ENCODE measurements around the gene LRCH3.
A peak's percentile ranks its signal among the peaks of the same experiment; 100 is the strongest.
"Not testable (repeated sequence)": the region's sequence is repeated elsewhere in the genome, so short reads cannot be mapped to it uniquely, and the experiment has no call there.

LRCH3 gene

DNA sequence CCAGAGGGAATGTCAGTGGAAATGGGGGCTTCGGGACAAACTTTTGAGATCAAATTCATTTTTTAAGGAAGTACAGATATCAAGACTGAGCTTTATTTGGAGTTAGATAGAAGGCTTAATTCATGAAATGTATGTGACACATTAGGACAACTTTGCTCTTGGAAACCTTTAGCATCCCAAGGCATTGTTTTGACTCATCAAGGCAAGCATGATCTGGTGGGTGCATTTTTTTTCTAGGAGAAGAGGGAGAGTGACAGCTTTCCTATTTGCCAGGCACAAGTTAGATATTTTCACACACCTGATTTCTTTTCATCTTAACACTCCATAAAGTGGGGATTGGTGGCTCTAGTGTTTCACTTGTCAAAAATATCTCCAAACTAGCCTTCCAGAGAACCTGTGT, 97.5 kb downstream of the LRCH3 start:
- no peak for DNase-seq

DNA sequence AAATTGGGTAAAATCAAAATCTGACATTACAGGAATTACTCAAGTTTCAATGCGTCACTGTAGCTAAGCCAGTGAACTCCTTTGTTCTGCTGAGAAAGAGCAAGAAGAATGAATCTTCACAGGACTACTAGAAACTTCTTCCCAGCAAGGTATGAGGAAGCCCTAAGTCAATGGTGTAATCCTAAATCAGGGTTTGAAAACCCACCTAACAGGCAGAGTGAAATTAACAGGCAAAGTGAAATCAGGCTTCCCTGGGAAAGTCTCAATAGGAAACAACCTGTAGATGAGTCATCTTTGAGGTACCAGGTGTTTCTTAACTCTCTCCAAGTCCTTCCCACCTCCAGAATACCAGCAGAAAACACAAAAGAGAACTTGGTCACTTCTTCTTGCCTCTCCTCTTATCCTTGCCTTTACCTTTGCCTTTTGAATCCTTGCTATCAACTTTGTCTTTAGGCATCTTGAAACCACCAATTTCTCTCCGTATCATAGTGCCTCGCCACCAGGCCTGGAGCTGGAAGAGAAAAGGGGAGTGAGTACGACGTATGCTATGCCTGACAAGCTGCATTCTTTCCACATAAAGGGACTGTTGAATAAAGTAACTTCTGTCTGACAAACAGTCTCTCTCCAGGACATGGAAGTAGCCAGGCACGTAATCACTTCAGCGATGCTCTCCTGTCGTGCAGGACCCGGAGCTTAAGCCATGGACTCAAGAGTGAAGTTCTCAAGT, 98.3 kb downstream of the LRCH3 start:
- DNase-seq = no peak

DNA sequence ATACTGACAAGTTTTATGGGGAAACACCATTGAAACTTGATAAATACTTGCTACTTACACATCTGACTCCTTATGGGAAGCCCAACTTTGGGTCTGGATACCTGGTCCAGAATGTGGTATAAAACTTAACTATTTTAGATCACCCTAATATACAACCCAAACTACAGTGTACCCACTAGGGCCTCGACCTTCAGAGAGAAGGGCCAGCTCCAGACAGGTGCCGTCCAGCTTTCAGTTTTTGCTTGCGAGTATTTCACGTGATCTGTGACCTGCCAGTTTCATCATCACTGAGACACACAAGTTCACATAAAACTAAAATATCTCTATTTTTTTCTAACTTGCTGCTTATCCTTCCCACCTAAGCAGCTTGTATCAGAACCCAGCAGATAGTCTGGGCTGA, 99.6 kb downstream of the LRCH3 start:
- no peak for DNase-seq

DNA sequence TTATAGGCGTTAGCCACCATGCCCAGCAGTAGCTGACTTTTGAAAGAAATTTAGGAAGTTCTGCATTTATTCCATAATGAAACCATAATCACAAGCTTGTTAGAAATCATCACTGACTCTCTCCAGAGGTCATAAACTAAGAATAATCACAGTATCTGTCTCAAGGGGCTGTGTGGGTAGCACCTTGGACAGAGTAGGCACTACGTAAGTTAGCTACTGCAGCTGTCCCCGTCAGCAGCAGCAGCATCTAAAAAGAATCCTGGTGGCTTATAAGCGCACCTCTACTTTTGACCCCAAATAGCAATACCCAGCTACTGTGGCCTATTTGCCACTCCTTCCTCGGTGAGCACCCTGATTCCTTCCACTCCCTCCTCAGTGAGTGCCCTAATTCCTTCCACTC, 101.1 kb downstream of the LRCH3 start:
- no peak for DNase-seq

DNA sequence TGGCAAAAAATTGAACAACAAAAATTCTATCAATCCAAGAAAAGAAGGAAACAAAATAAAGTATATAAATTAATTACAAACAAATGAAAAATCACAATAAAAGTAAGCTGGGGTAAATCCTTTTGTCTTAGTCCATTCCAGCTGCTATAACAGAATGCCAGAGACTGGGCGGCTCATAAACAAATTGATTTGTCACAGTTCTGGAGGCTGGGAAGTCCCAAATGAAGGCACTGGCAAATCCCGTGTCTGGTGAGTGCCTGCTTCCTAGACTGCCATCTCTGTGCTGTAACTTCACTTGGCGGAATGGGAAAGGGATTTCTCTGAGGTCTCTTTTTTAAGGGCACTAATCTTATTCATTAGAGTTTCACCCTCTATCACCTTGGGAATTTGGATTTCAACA, 105.4 kb downstream of the LRCH3 start:
- no peak for DNase-seq

DNA sequence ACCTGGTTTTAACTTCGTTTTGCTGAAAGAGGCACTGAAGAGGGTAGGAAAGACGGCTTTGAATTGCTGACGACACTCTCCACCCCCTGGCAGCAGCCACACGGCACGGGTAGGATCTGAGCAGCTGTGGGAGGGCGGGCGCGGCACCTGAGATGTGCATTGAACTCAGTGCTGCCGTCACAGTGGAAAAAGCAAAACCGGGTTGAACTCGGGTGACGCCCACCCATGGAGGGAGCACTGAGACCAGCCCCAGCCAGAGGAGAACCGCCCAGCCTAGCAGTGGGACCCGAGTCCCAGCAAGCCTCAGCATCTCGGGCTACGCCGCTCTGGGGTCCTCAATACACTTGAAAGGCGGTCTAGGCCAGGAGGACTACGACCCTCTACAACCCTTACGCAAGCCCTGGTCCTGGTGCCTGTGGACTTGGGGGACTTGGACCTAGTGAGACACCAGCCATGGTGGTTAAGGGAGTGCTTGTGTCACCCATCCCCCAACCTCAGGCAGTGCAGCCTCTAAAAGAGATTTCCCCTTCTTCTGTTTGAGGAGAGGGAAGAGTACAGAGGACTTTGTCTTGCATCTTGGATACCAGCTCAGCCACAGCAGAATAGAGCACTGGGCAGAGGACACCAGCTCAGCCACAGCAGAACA, 108.9 kb downstream of the LRCH3 start:
- DNase-seq = no peak

DNA sequence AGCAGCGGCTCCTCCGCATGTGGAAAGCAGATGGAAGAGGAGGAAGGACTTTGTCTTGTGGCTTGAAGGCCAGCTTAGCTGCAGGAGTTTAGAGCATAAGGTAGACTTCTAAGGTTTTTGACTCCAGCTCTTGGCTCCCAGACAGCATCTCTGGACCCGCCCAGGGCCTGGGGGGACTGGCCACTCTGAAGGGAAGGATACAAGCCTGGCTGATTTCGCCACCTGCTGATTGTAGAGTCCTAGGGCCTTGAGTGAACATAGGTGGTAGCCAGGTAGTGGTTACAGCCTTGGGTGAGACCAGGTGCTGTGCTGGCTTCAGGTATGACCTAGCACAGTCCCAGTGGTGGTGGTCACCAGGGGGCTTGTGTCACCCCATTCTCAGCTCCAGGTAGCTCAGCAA, 110.6 kb downstream of the LRCH3 start:
- DNase-seq = no peak

DNA sequence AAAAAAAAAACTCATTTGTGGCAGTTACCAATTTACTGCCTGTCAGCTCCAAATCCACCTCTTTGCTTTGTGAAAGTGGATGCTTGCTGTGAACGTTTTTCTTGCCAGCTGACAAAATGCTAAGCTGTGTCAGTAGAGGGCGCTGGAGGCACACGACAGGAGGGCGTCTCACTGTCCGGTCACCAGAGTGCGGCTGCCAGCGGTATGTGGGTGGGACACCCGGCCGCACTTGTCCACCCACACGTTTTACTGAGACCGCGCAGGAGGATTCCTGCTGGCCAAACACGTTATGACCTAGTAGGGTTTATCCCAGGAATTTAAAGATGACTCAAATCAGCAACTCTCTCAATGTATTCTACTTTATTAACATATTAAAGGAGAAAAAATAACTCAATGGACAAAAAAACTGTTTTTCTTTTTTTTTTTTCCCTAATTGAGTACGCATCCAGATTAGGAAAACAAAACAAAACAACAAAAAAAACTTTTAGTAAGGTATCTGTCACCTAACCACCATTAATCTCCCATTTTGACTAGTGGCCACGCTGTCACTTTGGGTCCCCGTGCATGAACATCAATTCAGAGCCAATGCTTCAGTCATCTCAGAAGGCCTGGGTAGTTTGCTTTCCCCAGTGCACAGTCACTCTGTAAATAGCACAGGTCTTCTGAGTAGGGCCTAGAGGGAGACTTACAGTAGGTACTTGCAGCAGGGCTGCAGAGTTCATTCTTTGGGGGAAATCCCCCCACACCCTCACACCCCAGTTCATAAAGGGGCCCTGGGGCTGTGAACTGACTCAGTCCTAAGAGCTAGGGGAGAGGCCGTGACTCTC, 115.2 kb downstream of the LRCH3 start:
- DNase-seq = peak; percentile 84

DNA sequence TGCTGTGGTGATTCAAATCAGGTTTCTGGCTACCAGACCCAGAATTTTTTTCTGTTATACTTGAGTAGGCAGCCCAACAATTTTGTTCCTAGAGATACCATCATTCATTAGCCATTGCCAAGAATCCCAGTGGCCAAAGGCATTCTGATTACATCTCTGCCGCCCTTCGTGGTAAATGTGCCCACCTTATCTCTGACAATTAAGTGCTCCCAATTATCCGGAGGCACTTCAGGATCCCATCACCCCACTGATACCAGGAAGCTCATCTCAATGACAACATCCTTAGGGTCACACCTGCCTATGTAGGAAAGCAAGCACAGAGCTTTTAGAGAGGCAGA, 115.8 kb downstream of the LRCH3 start:
- DNase-seq = no peak

DNA sequence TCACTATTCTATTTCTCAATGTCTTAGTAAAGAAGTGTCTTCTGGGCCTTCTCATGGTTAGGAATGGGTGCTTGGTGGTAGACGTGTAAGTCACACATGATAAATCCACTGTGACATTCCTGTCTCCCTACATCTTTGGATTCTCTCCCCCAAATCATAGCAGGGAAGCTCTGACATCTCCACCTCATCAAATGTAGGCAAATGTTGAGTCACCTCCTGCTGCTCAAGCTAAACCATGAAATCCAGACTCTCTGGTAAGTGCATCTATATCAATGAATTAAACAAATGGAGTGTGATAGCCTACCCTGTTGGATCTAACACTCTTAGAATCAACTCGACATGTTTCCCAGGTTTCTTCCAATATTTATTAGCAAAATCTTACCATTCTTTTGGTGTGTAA, 116.1 kb downstream of the LRCH3 start:
- no peak for DNase-seq

DNA sequence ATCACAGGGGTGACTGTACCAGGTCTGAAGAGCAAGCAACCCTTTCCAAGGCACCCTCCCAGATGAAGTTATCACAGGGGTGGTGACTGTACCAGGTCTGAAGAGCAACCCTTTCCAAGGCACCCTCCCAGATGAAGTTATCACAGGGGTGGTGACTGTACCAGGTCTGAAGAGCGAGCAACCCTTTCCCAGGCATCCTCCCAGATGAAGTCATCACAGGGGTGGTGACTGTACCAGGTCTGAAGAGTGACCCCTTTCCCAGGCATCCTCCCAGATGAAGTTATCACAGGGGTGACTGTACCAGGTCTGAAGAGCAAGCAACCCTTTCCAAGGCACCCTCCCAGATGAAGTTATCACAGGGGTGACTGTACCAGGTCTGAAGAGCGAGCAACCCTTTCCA, 117.5 kb downstream of the LRCH3 start:
- DNase-seq = not testable (repeated sequence)

DNA sequence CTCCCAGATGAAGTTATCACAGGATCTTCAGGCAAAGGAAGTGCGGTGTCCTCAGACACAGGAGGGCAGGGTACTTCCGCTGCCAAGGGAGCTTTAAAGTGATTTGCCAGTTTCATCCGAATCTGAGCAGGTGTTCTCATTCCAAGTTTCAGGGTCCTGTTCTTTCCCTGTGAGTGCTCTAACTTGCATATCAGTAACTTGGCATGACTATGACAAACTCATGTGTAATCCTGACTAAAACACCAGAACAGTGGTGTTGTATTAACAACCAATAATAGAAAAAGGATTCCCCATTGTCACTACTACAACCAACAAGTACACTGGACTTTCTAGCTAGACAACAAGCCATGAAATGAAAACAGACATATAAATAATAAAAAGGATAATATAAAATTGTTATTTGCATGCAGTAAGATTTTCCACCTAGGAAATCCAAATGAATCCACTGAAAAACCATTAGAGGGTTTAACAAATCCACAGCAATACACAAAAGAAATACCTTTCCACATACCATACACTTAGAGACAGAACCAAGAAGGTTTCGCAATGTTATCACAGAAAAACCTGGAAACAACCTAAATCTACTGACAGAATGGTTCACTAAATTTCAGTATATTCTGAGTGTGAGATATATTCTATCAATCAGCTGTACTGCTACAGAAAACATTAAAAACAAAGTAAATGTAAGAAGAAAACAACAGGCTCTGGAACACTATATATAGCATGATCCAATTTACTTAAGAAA, 118.1 kb downstream of the LRCH3 start:
- DNase-seq = no peak

DNA sequence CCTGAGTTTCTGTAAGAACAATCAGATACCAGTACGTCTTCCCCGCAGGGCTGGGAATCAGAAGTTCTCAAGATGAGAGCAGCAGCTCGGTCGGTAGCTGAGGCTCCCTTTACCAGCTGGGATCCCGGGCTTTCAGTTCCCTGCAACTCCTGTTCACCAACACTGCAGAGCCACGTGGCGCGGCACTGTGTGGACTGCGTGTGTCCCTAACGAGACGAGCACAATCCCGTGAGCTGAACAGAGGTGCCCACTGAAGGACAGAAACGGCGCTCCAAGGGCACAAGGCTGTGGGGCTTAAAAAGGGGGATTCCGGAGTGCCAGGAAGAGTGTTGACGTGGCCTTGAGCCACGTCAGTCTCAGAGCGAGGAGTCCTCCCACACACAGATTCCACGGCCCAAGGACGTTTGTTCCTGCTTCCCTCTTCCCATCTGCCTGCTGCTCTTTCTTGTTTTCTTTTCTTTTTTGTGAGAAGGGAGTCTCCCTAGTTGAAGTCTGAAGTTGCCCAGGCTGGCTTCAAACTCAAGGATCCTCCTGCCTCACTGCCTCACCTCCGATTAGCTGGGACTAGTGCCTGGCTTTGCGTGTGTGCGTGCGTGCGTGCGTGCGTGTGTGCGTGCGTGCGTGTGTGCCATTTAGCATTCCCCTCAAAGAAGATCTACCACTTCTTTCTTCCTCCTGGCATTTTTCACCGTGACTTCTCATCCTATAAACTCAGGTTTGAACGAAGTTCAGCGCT, 121.9 kb downstream of the LRCH3 start:
- DNase-seq = no peak

DNA sequence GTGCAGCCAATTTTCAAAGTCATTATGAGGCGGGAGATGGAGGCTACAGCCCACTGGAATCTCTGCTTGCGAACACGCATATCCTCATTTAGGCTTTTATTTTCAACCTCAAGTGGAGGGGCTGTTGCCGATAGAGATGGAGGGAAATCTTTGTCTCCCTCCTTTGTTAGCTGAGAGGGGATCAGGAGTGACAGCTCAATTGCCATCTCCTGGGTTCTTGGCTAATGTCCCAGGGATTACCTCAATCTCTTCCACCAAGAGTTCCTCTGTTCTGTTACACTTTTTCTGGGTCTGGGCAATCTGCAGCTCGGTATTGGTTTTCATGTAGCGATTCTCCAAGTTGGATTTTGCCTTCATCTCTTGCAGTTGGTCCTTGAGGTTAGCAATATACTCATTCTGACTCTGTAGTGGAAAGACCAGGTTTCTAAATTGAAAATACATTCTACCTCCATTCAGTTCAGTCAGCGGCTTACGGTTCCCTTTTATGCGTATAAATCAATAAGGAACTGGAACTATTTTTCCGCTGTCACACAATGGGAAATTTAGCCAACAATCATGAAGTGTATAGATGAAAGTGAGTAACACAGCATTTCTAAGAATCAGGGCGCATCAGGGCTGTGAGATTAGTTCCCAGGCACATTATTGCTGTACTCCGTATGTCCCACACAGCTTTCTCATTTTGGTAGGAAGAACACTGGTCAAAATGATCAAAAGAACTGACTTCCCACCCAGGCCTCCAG, 122.8 kb downstream of the LRCH3 start:
- peak; percentile 11 for DNase-seq

DNA sequence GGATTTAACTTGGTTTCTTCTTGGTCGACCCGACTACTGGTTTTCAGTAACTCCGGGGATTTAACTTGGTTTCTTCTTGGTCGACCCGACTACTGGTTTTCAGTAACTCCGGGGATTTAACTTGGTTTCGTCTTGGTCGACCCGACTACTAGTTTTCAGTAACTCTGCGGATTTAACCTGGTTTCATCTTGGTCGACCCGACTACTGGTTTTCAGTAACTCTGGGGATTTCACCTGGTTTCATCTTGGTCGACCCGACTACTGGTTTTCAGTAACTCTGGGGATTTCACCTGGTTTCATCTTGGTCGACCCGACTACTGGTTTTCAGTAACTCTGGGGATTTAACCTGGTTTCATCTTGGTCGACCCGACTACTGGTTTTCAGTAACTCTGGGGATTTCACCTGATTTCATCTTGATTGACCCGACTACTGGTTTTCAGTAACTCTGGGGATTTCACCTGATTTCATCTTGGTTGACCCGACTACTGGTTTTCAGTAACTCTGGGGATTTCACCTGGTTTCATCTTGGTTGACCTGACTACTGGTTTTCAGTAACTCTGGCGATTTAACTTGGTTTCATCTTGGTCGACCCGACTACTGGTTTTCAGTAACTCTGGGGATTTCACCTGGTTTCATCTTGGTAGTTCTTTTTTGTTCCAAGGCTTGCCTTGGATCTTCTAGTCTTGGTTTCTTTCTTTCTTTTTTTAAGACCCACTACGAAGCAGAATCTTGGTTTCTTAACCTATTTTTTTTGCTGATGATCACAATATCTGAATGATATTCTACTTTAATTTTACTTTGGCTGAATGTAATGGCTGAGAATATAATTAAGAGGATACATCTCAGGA, 130.6 kb downstream of the LRCH3 start:
- not testable (repeated sequence) for DNase-seq

DNA sequence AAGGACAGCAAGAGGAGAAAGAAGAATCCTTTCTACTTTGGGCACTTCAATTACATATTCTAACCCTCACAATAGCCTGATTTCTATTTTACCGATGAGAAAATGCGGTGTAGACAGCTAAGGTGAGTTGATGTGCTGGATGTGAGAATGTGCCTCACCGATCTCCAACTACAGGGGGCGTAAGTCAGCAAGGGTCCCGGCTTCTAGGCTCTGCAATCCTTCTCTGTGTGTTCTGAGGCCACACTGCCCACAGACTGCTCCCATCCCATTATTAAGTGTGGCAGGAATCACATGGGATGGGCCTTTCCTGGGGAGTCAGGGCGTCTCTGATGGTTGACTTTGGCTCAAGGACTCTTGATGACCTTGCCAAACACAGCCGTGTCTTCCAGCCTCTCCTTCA, 135.4 kb downstream of the LRCH3 start:
- no peak for DNase-seq

DNA sequence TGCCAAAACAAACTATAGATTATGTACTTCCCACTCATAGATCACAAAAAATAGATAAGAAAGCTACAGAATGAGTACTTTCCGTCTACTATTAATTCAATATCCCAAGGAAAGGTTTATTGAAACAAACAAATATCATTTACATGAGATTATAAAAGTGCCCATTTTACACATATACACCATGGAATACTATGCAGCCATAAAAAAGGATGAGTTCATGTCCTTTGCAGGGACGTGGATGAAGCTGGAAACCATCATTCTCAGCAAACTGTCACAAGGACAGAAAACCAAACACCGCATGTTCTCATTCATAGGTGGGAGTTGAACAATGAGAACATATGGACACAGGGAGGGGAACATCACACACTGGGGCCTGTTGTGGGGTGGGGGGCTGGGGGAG, 136.5 kb downstream of the LRCH3 start:
- DNase-seq = not testable (repeated sequence)

DNA sequence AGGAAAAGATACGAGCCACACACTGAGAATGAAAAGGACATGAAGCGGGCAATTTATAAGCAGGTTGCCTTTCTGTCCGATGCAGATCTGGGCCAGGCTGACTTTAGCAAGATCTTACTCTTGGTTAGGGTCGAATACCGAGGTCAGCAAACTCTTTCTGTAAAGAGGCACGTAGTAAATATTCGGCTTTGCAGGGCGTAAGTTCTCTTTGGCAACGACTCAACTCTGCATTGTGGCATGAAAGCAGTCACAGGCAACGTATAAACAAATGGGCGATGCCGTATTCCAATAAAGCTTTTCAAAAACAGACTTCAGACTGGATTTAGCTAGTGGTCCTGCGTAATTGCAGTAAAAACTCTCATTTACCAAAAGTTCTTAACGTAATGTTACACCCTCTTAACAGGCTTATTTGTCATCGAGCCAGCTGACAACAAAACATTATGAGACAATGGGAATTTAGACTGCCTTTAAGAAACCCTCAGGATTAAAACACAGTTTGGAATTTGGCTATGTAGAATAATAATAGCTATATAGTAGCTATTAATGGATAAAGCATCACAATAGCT, 145.8 kb downstream of the LRCH3 start:
- peak; percentile 39 for DNase-seq

Data from NCI-H1105 treated with DMSO at 0.1 percent for 48 hours (cell line).